D721Med (cell line): ENCODE data around the gene SERPINA12.

Experiments
- DNase-seq: peaks from one replicate; pipeline ENCODE4 v3.0.0; 2011; ENCODE audit warnings: low spot score; ENCODE audit not compliant: insufficient read length
- FAIRE-seq: peaks from 2 replicates; lab custom pipeline; 2011; peaks lifted over from hg19 to GRCh38; lab: Jason Lieb, UNC
- TF ChIP-seq, protein P1 (sequence below): IDR thresholded peaks from 2 replicates; pipeline ENCODE4 v1.5.1; 2012; ENCODE audit warnings: mild to moderate bottlenecking, control low read depth; ENCODE audit not compliant: insufficient read depth; ENCODE audit errors: missing control alignments

SERPINA12 gene

DNA sequence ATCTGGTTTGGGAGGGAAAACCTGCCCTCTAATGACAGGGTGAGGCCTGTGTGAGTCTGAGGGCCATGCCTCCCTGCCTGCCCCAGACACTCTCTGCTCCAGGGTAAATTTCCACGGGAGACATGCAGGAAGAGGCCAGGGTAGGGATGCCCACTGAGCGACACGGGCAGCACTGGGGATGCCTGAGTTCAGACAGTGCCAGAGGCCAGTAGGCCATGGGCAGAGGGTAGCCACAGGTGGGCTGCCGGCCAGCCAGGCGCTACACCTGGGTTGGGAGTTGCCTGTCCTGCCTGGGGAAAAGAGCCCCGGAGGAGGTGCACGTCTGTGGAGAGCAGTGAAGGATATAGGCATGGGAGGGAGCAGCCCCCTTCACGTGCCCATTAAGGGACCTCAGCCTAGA lies 3.6 kb downstream of the SERPINA12 start:
- DNase-seq: no peak
- no peak for FAIRE-seq
- TF ChIP-seq, protein P1, sequence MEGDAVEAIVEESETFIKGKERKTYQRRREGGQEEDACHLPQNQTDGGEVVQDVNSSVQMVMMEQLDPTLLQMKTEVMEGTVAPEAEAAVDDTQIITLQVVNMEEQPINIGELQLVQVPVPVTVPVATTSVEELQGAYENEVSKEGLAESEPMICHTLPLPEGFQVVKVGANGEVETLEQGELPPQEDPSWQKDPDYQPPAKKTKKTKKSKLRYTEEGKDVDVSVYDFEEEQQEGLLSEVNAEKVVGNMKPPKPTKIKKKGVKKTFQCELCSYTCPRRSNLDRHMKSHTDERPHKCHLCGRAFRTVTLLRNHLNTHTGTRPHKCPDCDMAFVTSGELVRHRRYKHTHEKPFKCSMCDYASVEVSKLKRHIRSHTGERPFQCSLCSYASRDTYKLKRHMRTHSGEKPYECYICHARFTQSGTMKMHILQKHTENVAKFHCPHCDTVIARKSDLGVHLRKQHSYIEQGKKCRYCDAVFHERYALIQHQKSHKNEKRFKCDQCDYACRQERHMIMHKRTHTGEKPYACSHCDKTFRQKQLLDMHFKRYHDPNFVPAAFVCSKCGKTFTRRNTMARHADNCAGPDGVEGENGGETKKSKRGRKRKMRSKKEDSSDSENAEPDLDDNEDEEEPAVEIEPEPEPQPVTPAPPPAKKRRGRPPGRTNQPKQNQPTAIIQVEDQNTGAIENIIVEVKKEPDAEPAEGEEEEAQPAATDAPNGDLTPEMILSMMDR: no peak

DNA sequence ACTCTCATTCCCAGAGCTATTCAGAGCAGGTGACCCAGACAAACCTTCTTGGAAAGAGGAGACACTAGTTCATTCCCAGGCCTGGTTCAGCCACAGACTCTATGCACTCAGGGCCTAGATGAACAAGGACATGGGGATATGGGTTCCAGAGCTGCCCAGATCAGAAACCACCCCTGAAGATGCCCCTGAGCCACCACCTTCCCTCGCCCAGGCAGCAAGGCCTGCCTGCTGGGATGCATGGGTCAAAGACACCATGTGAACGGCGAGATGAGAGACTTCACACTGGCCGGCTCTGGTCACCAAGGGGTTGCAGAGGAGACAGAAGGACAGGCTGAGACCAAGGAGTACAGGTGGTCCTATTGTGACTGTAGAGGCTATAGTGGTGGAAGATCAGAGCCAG lies 4.1 kb downstream of the SERPINA12 start:
- DNase-seq: no peak
- FAIRE-seq: no peak
- TF ChIP-seq, protein P1: no peak

DNA sequence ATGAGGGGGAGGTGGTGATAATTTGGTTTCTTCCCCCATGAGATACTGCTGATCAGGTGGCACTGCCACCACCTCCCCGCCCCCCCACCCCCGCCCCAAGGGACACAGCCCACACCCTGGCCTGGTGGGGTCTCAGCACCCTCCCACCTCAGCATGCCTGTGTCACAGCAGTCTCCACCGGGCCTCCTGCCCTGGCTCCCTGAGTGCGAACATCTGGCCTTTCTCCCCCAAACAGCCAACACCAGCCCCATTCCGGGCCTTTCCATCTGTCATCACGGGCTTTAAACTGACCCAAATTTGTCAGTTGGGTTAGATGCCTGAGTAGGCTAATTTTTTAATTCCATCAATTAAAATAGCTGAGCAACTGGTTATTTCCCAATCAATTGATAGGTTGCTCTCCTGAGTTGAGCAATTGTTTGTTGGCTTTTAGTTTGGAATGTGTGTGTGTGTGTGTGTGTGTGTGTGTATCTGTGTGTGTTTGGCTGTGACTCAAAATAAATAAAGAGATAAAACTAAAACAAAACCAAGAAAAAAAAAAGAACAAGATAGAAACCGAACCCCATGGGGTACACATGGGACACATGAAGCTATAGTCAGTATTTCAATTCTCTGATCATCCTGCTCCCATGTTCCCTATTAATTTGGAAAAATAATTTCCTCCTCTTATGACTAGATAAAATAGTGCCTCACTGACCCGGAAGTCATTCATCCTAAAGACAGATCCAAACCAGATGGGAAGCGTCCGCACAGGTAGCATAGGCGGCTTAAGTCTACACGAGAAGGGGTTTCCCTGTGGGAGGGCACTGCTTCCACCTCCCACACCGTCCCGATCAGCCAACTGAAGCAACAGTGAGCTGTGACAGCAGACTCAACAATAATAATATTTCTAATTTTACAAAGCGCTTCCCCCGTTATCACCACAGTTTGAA lies 7.4 kb downstream of the SERPINA12 start:
- DNase-seq: no peak
- FAIRE-seq: no peak
- TF ChIP-seq, protein P1: no peak

DNA sequence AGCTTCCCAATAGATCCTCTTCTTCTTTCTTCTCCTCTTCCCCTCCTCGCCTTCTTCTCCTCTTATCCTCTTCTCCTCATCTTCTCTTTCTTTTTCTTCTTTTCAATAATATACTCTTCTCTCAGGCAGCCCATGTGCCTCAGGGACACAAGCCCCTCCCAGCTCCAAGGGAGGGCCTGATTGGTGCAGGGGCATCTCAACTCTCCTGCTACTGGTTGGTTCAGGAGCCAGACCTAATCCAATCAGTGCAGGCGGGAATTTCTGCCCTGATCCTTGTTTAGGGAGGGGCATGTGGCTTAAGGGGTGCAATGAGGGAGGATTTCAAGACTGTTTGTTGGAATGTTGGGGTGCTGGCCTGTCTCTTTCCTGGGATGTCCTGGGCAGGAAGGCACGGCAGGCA lies 9.0 kb downstream of the SERPINA12 start:
- DNase-seq (no peak), FAIRE-seq (no peak)
- TF ChIP-seq, protein P1: no peak

DNA sequence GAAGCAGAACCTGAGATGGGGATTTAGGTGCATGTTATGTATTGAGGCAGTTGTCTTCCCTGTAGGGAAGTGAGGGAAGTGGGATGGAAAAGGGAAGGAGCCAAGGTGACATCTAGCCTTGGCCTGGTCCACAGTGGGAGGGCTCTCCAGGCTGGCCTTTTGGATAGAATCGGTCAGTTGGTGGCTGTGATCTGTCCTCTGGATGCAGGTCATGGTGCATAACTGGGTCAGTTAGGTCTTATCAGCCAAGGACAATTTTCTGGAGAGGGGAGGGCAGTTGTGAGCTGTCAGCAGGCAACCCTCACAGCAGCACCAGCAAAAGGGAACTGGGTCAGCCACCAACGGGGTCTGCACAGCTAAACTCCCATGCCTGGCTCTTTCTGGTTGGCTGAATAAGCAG lies 9.6 kb downstream of the SERPINA12 start:
- DNase-seq (no peak), FAIRE-seq (no peak)
- TF ChIP-seq, protein P1: no peak

DNA sequence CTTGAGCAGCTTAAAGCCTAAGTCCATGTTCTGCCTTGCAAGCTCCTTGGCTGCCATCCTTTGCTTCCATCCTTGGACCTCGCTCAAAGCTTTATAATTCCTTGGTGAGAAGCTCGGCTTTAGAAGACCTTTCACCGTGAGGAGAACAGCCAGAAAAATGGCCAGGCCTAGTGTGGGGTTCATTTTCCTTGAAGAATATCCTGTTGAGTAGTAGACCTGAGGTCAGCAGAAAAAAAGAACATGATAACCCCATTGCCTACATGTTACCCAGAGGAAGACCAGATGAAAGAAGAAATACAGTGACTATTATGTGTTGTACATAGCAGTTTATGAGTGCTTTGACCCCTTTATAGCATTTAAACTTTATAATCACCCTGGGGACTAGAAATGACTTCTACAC lies 11.1 kb downstream of the SERPINA12 start:
- FAIRE-seq (no peak), DNase-seq (no peak)
- TF ChIP-seq, protein P1: no peak

DNA sequence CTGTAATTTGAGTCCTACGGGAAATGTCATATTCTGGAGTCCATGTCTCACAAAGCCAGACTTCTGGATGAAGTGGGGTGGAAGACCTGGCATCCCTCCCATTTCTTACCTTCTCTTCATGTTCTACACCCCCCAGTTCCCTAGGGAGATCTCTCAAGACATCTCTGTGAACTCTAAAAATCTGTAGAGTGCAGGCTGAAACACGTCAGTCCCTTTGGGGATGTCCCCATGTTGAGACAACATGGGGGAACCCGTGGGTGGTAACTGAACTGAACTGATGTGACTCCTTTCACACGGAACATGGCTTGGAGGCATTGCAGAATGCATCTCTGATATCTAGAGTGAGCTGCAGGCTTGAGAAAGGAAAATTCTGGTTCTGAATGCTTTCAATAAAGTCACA lies 15.2 kb downstream of the SERPINA12 start:
- TF ChIP-seq, protein P1: no peak
- FAIRE-seq: no peak
- DNase-seq: no peak
